ENCODE measurements around the gene GPR52.

GRCh38 chr1:174398246-174398645 is 49.5 kb upstream of the GPR52 start:
- no peak for TF ChIP-seq POLR2A (IDR thresholded peaks at IDR 0.05; ENCODE audit: low read depth)
- TF ChIP-seq EP300 (IDR thresholded peaks at IDR 0.05): no peak
